Left ventricle myocardium superior (tissue), 1 donor: Measurements from ENCODE around the gene PUS3. TPM values are rescaled to one million over a fixed set of nuclear protein-coding genes. Genes with fewer than 3 reads are reported as not detected.

Experiments used
- ATAC-seq: fragments of 200-7000 bp; cut with Tn5 transposase; one replicate; pipeline ENCODE4 v1.9.1; 2020; ENCODE audit warnings: mild to moderate bottlenecking, moderate library complexity
- DNase-seq: peaks from one replicate; pipeline ENCODE4 v3.0.0-alpha.2; 2020
- intact Hi-C: fragments of 100-400 bp; cut with micrococcal nuclease; formaldehyde crosslinking; loops from one replicate; pipeline ENCODE4 v1.11.0; 2022
- long read RNA-seq: library from polyadenylated mRNA; unstranded; transcript quantifications from one replicate; pipeline ENCODE4 v2.0.0, GENCODE V29; 2021
- total RNA-seq: library from RNA; stranded (reverse); fragmentation: NEBNext Ultra II Directional; extraction: Animal tissue kit (Norgen Biotek cat#: 25700); gene quantifications from one replicate; pipeline ENCODE4 v1.2.1, GENCODE V29; 2021
- donor health status: DM: no; HTN: yes; CAD: no; lungs with severe emphysema.

Gene PUS3
- total RNA-seq: 7.1 TPM
- long read RNA-seq, transcript PUS3-201 (4 exons, 1,843 nt): major isoform, 6 of 7 reads
- long read RNA-seq, partial matches to known transcripts: 0 of 7 reads
- long read RNA-seq, other reads (novel, unspliced or antisense): 0 of 7 reads

GRCh38 chr11:125902927-125903710, at the start of gene PUS3:
Gene PUS3 (minus strand): TSS chr11:125903206. CDS start chr11:125896284, 6,922 bp downstream.
- DNase-seq (peak; percentile 95), ATAC-seq (peak; percentile 98)
- intact Hi-C loops: no loop called here

GRCh38 chr11:125952559-125952958, 49.6 kb upstream of the PUS3 start:
- ATAC-seq (no peak), DNase-seq (no peak)
- intact Hi-C loops: no loop called here

GRCh38 chr11:125951731-125952130, 48.7 kb upstream of the PUS3 start:
- ATAC-seq: peak; percentile 20
- intact Hi-C loops: no loop called here
- no peak for DNase-seq

GRCh38 chr11:125950696-125951651, 48.0 kb upstream of the PUS3 start:
- peak; percentile 88 for ATAC-seq
- intact Hi-C loops: no loop called here
- DNase-seq: peak; percentile 79

GRCh38 chr11:125950178-125950490, 47.1 kb upstream of the PUS3 start:
- ATAC-seq (no peak), DNase-seq (no peak)
- intact Hi-C loops: no loop called here

- no peak for DNase-seq
- intact Hi-C loops: no loop called here
- ATAC-seq: no peak
Observed at GRCh38 chr11:125949271-125950177, 46.5 kb upstream of the PUS3 start.

- DNase-seq (no peak), ATAC-seq (no peak)
- intact Hi-C loops: no loop called here
Observed at GRCh38 chr11:125948278-125949051, 45.5 kb upstream of the PUS3 start.

GRCh38 chr11:125947419-125948277, 44.6 kb upstream of the PUS3 start:
- intact Hi-C loops: no loop called here
- DNase-seq (no peak), ATAC-seq (no peak)

- intact Hi-C loops: no loop called here
- DNase-seq (no peak), ATAC-seq (no peak)
Observed at GRCh38 chr11:125946712-125947418, 43.9 kb upstream of the PUS3 start.

GRCh38 chr11:125945797-125946520, 43.0 kb upstream of the PUS3 start, which contains the start of gene VSIG10L2:
Gene VSIG10L2 (plus strand): TSS chr11:125946044. CDS start chr11:125946056, 12 bp downstream.
- no peak for DNase-seq
- no peak for ATAC-seq
- intact Hi-C loops: no loop called here

- DNase-seq: no peak
- ATAC-seq: no peak
- intact Hi-C loops: no loop called here
Observed at GRCh38 chr11:125945011-125945796, 42.2 kb upstream of the PUS3 start.

- DNase-seq (no peak), ATAC-seq (no peak)
- intact Hi-C loops: loop anchor here (5.0 kb wide), 1 partner anchor 248 kb away; no protein-coding TSS in a partner anchor
Observed at GRCh38 chr11:125944350-125945010, 41.5 kb upstream of the PUS3 start.

GRCh38 chr11:125943661-125944349, 40.8 kb upstream of the PUS3 start:
- DNase-seq (no peak), ATAC-seq (no peak)
- intact Hi-C loops: loop anchor here (5.0 kb wide), 1 partner anchor 248 kb away; no protein-coding TSS in a partner anchor
